ENCODE results near the gene RBM38.
"Not testable (repeated sequence)": the region's sequence is repeated elsewhere in the genome, so short reads cannot be mapped to it uniquely, and the experiment has no call there.

RBM38 gene

DNA sequence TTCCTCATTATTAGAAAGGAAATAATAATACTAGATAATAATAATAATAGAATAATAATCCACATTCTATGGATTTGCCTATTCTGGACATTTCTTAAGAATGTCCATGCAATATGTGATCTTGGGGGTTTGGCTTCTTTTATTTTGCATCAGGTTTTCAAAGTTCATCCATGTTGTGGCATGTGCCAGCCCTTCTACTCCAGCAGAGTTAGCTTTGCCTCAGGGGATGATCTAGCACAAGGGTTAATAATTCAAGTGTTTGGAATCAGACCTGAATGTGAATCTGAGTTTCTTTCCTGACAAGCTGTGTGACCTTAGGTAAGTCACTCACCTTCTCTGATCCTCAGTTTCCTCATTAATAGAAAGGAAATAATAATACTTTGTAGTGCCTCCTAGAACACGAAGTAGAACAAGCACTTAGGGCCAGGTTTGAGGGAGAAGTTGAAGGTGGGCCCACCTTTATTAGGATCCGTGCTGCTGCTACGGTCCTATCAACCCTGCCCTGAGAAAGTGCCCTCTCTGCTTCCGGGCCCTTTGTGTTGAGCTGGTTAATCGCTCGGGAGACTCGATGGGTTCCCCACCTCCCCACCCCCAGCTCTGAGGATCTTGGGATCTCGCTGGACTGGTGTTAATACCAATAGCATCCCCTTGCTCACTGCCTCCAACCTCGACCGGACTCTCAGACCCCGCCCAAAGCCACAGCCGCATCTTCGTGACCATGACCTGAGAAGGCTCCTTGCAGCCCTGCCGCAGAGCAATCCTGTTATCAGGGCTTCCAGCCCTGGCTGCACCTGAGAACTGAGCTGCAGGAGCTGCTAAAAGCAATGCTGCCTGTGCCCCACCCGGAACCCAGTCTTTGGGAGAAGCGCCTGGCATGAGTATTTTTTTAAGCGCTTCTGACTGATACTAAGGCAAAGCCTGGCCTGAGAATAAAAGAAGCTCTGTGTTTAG is 26.9 kb downstream of the RBM38 start:
- DNase-seq (ENCODE audit: low read depth in 3 of 3) = no peak

DNA sequence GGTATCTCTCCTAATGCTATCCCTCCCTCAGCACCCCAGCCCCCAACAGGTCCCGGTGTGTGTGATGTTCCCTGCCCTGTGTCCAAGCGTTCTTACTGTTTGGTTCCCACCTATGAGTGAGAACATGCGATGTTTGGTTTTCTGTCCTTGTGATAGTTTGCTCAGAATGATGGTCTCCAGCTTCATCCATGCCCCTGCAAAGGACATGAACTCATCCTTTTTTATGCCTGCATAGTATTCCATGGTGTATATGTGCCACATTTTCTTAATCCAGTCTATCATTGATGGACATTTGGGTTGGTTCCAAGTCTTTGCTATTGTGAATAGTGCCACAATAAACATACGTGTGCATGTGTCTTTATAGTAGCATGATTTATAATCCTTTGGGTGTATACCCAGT is 28.3 kb downstream of the RBM38 start:
- not testable (repeated sequence) for DNase-seq (ENCODE audit: low read depth in 3 of 3)

DNA sequence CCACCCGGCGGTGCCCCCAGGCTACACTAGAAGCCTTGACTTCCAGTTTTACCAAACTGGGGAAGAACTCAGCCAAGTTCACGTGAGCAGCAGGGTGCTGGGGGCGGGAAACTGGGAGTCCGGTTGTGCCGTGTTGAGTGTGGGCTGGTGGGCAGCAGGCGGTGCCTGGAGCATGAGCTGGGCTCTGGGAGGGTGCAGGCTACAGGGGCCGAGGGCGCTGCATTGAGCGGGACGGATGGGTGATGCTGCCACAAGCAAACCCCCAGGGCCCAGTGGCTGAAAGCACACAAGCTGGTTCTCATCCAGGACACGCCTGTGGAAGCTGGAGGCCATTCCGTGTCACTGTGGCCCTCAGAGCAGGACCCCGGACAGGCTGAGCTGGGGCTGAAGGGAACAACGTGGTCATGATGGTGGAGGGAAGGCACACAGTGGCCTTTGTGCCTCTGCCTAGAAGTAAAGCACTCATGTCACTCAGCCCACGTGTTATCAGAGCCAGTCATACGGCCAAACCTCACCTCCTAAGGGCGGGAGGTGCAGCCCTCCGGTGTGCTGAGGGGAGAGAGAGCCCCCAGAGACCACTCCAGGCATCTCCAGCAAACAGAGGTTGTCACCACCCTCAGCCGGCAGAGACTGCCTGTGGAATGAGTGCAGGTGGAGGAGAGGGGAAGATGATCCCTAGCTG is 29.5 kb downstream of the RBM38 start:
- DNase-seq (ENCODE audit: low read depth in 3 of 3) = no peak

DNA sequence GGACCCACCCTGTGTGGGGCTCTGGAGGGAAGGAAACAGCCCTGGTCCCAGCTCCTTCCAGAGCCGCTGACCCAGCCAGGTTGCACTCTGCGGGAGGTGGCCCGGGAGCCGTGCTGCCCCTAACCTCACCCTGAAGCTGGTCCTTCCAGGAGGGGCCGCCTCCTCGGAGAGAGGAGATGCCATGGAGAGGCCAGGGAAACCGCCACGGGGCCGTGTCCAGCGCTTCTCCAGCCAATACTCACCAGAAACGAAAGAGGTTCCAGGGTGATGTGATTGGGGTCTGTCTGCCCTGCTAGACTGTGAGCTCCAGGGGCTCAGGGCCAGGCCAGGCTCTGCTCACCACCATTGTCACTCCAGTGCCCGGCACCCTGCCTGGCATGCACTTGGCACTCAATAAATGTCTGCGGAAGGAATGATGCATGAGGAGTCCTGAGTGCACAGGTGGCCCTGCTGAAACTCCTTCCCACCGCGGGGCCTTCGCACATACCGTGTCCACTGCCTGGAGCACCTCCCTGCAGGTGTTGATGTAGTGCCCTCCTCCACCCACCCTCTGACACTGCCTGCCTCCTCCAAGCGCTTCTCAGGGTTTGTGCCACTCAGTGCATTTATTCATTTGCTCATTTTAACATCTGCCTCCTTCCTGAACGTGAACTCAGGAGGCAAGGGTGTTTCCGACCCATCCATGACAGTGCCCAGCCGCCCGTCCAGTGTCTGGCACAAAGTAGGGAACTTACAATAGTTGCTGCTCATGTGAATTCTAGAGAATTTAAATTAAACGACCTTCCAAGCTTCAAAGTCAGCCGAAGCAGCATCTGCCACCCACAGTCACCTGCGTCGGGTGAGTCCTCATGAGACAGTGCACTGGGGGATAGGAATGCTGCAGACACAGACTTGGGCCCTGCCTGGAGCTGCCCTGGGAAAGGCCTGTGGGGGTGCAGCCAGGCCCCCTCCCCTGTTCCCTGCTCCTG is 30.3 kb downstream of the RBM38 start:
- DNase-seq (ENCODE audit: low read depth in 3 of 3) = no peak

- DNase-seq (ENCODE audit: low read depth in 3 of 3) = no peak
Observed at GRCh38 chr20:57422254-57422653, 31.1 kb downstream of the RBM38 start.

GRCh38 chr20:57425150-57426013 is 34.2 kb downstream of the RBM38 start:
- no peak for DNase-seq (ENCODE audit: low read depth in 3 of 3)

GRCh38 chr20:57426271-57426689 is 35.1 kb downstream of the RBM38 start:
- DNase-seq (ENCODE audit: low read depth in 3 of 3) = no peak

DNA sequence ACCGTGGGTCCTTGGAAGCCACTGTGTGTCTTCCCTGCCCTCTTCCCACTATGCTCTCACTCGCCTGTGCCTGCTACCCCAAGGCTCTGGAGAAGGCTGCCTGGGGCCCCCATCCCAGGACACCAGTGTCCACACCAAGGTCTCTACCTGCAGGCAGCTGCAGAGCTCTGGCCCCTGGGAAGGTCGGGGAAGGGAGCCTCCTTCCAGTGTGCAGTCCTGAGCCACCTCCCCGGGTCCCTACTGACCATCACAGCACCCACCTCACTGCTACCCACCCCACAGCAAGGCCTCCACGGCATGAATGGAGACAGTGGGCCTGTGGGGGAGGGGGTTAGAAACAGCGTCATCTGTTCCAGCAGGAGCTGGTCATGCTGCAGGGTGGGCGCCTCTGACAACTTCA is 35.6 kb downstream of the RBM38 start:
- no peak for DNase-seq (ENCODE audit: low read depth in 3 of 3)

GRCh38 chr20:57428324-57429158 is 37.3 kb downstream of the RBM38 start:
- no peak for DNase-seq (ENCODE audit: low read depth in 3 of 3)

DNA sequence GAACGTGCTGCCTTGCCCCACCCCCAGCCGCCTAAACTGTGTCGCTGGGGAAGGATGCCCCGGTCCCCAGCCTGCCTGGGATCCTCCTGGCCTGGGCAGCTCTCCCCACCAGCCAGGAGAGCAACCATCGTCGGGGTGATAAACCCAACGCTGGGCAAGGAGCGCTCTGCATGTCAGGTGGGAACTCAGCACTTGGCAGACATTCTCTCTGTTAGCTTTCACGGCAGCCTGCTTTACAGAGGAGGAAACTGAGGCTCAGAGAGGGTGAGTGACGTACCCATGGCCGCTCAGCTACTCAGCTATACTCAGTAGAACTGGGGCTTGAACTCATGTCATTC is 37.9 kb downstream of the RBM38 start:
- no peak for DNase-seq (ENCODE audit: low read depth in 3 of 3)

- no peak for DNase-seq (ENCODE audit: low read depth in 3 of 3)
Observed at GRCh38 chr20:57429580-57430200, 38.5 kb downstream of the RBM38 start.

GRCh38 chr20:57430201-57430596 is 39.0 kb downstream of the RBM38 start:
- DNase-seq (ENCODE audit: low read depth in 3 of 3) = not testable (repeated sequence)

GRCh38 chr20:57431539-57431835 is 40.3 kb downstream of the RBM38 start:
- no peak for DNase-seq (ENCODE audit: low read depth in 3 of 3)

- no peak for DNase-seq (ENCODE audit: low read depth in 3 of 3)
Observed at GRCh38 chr20:57432480-57432861, 41.3 kb downstream of the RBM38 start.

DNA sequence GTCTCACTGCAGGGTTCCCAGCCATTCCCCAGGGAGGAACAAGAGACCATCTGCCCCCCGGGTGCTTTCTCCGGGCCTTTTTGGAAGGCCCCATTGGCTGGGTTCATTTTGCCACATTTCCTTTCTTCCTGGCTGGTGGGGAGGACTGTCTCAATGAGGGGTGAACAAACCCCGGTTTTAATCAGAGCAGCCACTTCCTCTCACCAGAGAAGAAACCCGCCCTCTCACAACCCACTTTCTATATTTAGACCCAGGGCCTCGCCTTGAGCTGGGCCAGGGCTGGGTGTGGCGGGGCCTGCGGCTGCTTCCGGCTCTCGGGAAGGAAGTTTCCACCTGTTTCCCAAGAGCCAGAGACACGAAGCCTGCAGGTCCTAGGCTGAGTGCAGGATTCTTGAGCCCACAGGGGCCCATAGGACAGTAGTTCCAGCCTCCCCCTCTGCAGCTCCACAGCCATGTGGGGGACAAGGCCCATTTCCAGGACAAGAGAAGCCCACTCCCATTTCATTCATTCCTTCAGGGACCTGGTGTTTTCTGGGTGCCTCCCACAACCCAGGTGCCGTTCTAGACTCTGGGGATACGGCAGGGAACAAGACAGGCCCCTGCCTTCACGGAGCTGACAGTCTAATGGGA is 41.8 kb downstream of the RBM38 start:
- peak; percentile 33 to 70 (median 37) for DNase-seq (ENCODE audit: low read depth in 3 of 3)

DNA sequence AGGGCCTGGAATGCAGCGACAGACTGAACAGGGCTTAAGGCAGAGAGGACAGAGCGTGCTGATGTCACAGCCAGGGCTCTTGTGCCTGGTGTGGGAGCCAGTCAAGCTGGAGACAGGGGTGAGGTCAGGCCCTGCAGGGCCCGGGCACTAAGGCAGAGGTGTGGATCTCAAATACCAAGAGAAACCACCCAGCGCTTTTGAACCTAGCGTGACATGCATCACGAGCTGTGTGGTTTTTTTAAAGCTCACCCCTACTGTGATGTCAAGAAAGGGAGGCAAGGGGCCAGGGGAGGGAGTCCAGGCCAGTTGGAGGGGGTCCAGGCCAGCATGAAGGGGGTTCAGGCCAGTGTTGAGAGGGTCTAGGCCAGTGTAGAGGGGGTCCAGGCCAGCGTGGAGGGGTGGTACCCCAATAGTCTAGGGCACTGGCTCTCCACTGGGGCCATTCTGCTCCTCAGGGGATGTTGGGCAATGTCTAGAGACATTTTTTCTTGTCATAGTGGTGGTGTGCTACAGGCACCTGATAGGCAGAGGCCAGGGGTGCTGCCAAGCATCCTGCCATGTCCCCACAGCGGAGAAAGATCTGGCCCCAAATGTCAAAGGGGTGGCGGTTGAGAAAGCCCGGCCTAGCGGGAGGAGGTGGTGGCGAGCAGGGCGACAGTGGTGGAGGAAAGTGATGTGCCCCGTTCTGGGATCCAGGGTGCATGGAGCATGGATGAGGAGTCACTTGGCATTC is 42.6 kb downstream of the RBM38 start:
- no peak for DNase-seq (ENCODE audit: low read depth in 3 of 3)

DNA sequence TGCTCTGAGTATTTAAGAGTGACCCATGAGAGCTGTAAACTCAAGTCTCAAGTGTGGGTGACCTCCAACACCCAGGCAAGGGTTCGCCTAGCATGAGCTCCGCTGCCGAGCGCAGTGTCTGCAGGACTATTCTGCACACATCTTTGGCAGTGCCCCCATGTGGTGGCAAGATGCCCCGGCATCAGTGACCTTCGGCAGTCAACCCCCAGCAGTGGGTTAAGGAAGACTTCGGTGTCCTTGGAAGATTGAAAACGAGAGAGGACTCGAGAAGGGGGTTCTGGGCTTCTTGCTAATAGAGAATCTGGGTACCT is 43.1 kb downstream of the RBM38 start:
- DNase-seq (ENCODE audit: low read depth in 3 of 3) = no peak

DNA sequence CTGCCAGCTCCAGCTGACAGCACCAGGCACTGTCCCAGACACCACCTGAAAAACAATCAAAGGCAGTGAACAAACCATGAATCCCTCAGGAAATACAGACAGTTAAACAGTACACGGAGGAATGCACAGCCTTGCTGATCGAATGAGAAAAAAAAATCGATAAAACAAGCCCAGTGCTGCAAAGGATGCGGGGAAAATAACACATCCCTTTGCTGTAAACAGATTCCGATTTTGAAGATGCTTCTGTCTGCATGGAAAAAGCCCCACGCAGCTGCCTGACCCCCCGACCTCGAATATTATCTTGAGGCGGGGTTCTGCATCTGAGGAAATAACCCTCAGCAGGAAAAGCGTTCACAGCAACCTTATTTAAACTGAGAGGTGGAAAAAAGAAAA is 43.9 kb downstream of the RBM38 start:
- DNase-seq (ENCODE audit: low read depth in 3 of 3) = no peak
